CD14-positive monocyte (primary cell): Measurements from ENCODE around the gene DLX4. TPM values are rescaled to one million over a fixed set of nuclear protein-coding genes. Genes with fewer than 3 reads are reported as not detected.
A peak's percentile ranks its signal among the peaks of the same experiment; 100 is the strongest.

Experiments used
- DNase-seq, 3 donors: peaks; one replicate each; pipeline ENCODE4 v3.0.0-alpha.2; 2011 to 2022
- H2AFZ ChIP-seq: 2 replicates; pipeline ENCODE4 v1.6.0; 2012; ENCODE audit warnings: mild to moderate bottlenecking, low read depth, low read length, inconsistent platforms; ENCODE audit not compliant: insufficient read depth, poor library complexity, severe bottlenecking
- H3K27ac ChIP-seq, 2 donors: 1 replicate in 1 of 2; 2 replicates in 1 of 2; pipeline ENCODE4 v1.5.1; 2012 to 2013; ENCODE audit warnings: low read length in 2 of 2, control low read depth in 1 of 2, inconsistent platforms in 1 of 2, low read depth in 1 of 2, mild to moderate bottlenecking in 1 of 2
- H3K27me3 ChIP-seq, 2 donors: one replicate each; pipeline versions ENCODE4 v1.6.0 to v1.6.1; 2011 to 2013; ENCODE audit warnings: low read length in 2 of 2; ENCODE audit not compliant: control insufficient read depth in 2 of 2, insufficient read depth in 2 of 2
- H3K36me3 ChIP-seq, 2 donors: replicated peaks in 1 of 2; 1 replicate in 1 of 2; 2 replicates in 1 of 2; pipeline versions ENCODE4 v1.5.1 to v1.6.1; 2012 to 2013; ENCODE audit warnings: low read length in 2 of 2, control low read depth in 1 of 2, inconsistent platforms in 1 of 2, mild to moderate bottlenecking in 1 of 2; ENCODE audit not compliant: insufficient read depth in 2 of 2, control insufficient read depth in 1 of 2
- H3K4me1 ChIP-seq, 2 donors: 1 replicate in 1 of 2; 2 replicates in 1 of 2; pipeline versions ENCODE4 v1.5.1 to v1.6.1; 2012 to 2013; ENCODE audit warnings: low read length in 2 of 2, control low read depth in 1 of 2, inconsistent platforms in 1 of 2, mild to moderate bottlenecking in 1 of 2, moderate library complexity in 1 of 2; ENCODE audit not compliant: insufficient read depth in 2 of 2, control insufficient read depth in 1 of 2
- H3K4me2 ChIP-seq: replicated peaks from 2 replicates; pipeline ENCODE3; 2012; ENCODE audit warnings: low read length, moderate library complexity, mild to moderate bottlenecking; ENCODE audit not compliant: poor library complexity, severe bottlenecking; ENCODE audit errors: extremely low read depth
- H3K4me3 ChIP-seq, 3 experiments: fragments of 200-600 bp in 1 of 3; sonication (generic) in 1 of 3; replicated peaks in 1 of 3; 1 replicate in 2 of 3; 2 replicates in 1 of 3; pipeline ENCODE4 v1.5.1; 2011 to 2013; ENCODE audit warnings: low read length in 3 of 3, mild to moderate bottlenecking in 3 of 3, control low read depth in 2 of 3, low read depth in 2 of 3, inconsistent platforms in 1 of 3, moderate library complexity in 1 of 3
- H3K79me2 ChIP-seq: 2 replicates; pipeline ENCODE4 v1.6.0; 2012; ENCODE audit warnings: mild to moderate bottlenecking, control low read depth, inconsistent platforms, low read length, moderate library complexity; ENCODE audit not compliant: insufficient read depth
- H3K9ac ChIP-seq: 2 replicates; pipeline ENCODE4 v1.6.0; 2017; ENCODE audit warnings: low read length, mild to moderate bottlenecking; ENCODE audit not compliant: insufficient read depth, poor library complexity, severe bottlenecking
- H3K9me3 ChIP-seq, 2 donors: replicated peaks in 1 of 2; 1 replicate in 1 of 2; 2 replicates in 1 of 2; pipeline versions ENCODE4 v1.5.1 to v1.6.1; 2012 to 2013; ENCODE audit warnings: low read length in 2 of 2, control low read depth in 1 of 2; ENCODE audit not compliant: control insufficient read depth in 1 of 2, insufficient read depth in 1 of 2
- H4K20me1 ChIP-seq: 2 replicates; pipeline ENCODE4 v1.6.0; 2012; ENCODE audit warnings: mild to moderate bottlenecking, low read length, control low read depth, moderate library complexity; ENCODE audit not compliant: insufficient read depth
- H3K27ac Mint-ChIP-seq, 7 donors: one replicate each; pipeline ENCODE4 v1.8.0; 2020; ENCODE audit warnings: mild to moderate bottlenecking in 7 of 7, mixed read lengths in 7 of 7, moderate library complexity in 6 of 7, inconsistent platforms in 2 of 7
- H3K27me3 Mint-ChIP-seq, 3 donors: one replicate each; pipeline ENCODE4 v1.8.0; 2021 to 2022; ENCODE audit warnings: low read depth in 3 of 3, mild to moderate bottlenecking in 3 of 3, mixed read lengths in 3 of 3, moderate library complexity in 3 of 3, inconsistent platforms in 1 of 3
- H3K36me3 Mint-ChIP-seq, 2 donors: one replicate each; pipeline ENCODE4 v1.8.0; 2020; ENCODE audit warnings: mixed read lengths in 2 of 2, inconsistent platforms in 1 of 2, mild to moderate bottlenecking in 1 of 2
- H3K4me1 Mint-ChIP-seq: one replicate; pipeline ENCODE4 v1.8.0; 2020; ENCODE audit warnings: mild to moderate bottlenecking, mixed read lengths
- H3K4me3 Mint-ChIP-seq, 2 donors: one replicate each; pipeline ENCODE4 v1.8.0; 2020; ENCODE audit warnings: mild to moderate bottlenecking in 2 of 2, mixed read lengths in 2 of 2, moderate library complexity in 1 of 2
- H3K9me3 Mint-ChIP-seq, 7 donors: one replicate each; pipeline ENCODE4 v1.8.0; 2020 to 2022; ENCODE audit warnings: mixed read lengths in 7 of 7, mild to moderate bottlenecking in 6 of 7, moderate library complexity in 6 of 7, inconsistent platforms in 2 of 7
- WGBS: methylation state at CpG from one replicate; pipeline ENCODE4 v1.1.5; 2013; ENCODE audit warnings: missing lambda C conversion rate; ENCODE audit not compliant: insufficient coverage; 5-methylcytosine and 5-hydroxymethylcytosine counted together
- intact Hi-C, 2 donors: fragments of 100-400 bp; cut with micrococcal nuclease; formaldehyde crosslinking; loops; one replicate each; pipeline versions ENCODE4 v1.15.0 to v1.15.1; 2023
- polyA plus RNA-seq, 3 donors: library from polyadenylated mRNA; depleted of rRNA in 1 of 3; unstranded in 2 of 3; stranded (reverse) in 1 of 3; fragments of 300-500 nt in 2 of 3; fragments of >200 nt in 1 of 3; fragmentation: Illumina TruSeq in 2 of 3; gene quantifications; 1 replicate in 2 of 3; 2 replicates in 1 of 3; pipeline ENCODE4 v1.2.3, GENCODE V29; 2012 to 2021
- TF ChIP-seq, protein P1 (sequence below): fragments of 200-600 bp; IDR thresholded peaks from one replicate; pipeline ENCODE4 v1.8.0; 2022; ENCODE audit warnings: antibody characterized with exemption, mild to moderate bottlenecking

Gene DLX4
- polyA plus RNA-seq, 3 donors = 0.20 to 3.5 TPM; not detected in 1

DNA sequence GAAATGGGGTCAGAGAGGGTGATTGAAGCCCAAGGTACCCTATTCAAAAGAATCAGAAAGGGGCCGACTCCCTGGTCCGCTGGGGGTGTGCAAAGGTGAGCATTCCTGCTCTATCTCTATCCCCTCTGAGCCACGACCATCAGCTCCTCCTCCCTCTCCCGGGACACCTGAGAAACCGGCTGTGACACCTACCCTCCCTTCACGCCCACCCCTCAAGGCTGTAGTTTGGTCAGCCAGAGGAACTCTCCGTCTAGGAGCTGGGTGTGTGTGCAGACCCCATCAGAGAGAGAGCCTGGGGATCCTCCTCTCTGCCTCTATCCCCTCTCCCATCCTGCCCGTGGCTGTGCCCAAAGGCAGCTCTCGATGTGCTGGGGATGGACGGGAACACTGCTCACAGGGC is 27.6 kb upstream of the DLX4 start:
- no peaks in the 10 kb centered on the region for H3K79me2 ChIP-seq
- no peaks in the 10 kb centered on the region for H3K36me3 ChIP-seq
- H3K4me2 ChIP-seq = no peak overlapping the region
- intact Hi-C loops = no loop called here
- Mint-ChIP-seq H3K27ac (no peak overlapping the region), H3K36me3 (no peaks in the 10 kb centered on the region), H3K4me3 (peak overlapping the region in 1 of 2 donors; percentile 60), H3K27me3 (peaks cover 37 to 52% (median 51%) of the 10 kb centered on the region in 3 donors), H3K9me3 (peaks cover 0 to 4% (median 0%) of the 10 kb centered on the region in 7 donors), H3K4me1 (peaks cover 23% of the 10 kb centered on the region)
- H3K9me3 ChIP-seq = no peaks in the 10 kb centered on the region
- peaks cover 0 to 37% of the 10 kb centered on the region in 2 donors for H3K27me3 ChIP-seq
- no peak overlapping the region for H3K4me3 ChIP-seq
- TF ChIP-seq, protein P1, sequence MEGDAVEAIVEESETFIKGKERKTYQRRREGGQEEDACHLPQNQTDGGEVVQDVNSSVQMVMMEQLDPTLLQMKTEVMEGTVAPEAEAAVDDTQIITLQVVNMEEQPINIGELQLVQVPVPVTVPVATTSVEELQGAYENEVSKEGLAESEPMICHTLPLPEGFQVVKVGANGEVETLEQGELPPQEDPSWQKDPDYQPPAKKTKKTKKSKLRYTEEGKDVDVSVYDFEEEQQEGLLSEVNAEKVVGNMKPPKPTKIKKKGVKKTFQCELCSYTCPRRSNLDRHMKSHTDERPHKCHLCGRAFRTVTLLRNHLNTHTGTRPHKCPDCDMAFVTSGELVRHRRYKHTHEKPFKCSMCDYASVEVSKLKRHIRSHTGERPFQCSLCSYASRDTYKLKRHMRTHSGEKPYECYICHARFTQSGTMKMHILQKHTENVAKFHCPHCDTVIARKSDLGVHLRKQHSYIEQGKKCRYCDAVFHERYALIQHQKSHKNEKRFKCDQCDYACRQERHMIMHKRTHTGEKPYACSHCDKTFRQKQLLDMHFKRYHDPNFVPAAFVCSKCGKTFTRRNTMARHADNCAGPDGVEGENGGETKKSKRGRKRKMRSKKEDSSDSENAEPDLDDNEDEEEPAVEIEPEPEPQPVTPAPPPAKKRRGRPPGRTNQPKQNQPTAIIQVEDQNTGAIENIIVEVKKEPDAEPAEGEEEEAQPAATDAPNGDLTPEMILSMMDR = no peak
- no peak for DNase-seq
- no peak overlapping the region for H3K9ac ChIP-seq
- WGBS = 91% methylated on average over 9 of the region's 10 CpGs
- no peak overlapping the region for H2AFZ ChIP-seq
- H3K4me1 ChIP-seq = peaks cover 22 to 24% of the 10 kb centered on the region in 2 donors
- H3K27ac ChIP-seq = no peak overlapping the region
- H4K20me1 ChIP-seq = no peaks in the 10 kb centered on the region

DNA sequence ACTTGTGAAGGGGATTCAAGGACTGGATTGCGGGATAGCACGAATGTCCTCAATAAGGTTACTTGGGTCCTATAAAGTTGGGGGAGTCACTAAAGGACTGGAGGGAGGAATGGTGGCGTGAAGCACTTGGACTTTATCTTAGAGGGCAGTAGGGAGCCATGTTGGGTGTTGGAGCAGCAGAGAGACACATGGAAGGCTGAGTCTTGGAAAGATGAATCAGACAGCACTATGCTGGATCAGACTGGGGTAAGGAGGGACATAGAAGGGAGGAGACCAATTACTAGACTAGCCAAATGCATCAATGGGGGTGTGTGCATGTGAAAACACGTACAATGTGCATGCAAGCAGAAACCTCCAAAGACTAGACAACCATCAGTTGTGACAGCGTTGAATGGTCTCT is 26.0 kb upstream of the DLX4 start:
- H3K27me3 ChIP-seq = peaks cover 0 to 40% of the 10 kb centered on the region in 2 donors
- no peak overlapping the region for H3K4me3 Mint-ChIP-seq
- H2AFZ ChIP-seq = no peak overlapping the region
- no peaks in the 10 kb centered on the region for H3K36me3 ChIP-seq
- peaks cover 22 to 24% of the 10 kb centered on the region in 2 donors for H3K4me1 ChIP-seq
- peaks cover 38 to 55% (median 50%) of the 10 kb centered on the region in 3 donors for H3K27me3 Mint-ChIP-seq
- TF ChIP-seq, protein P1 = no peak
- 100% methylated on average over 3 of the region's 5 CpGs for WGBS
- no peak overlapping the region for H3K27ac ChIP-seq
- no peak for DNase-seq
- no peak overlapping the region for H3K27ac Mint-ChIP-seq
- H3K4me2 ChIP-seq = no peak overlapping the region
- H3K4me1 Mint-ChIP-seq = peaks cover 23% of the 10 kb centered on the region
- no peaks in the 10 kb centered on the region for H3K9me3 ChIP-seq
- no peaks in the 10 kb centered on the region for H3K36me3 Mint-ChIP-seq
- intact Hi-C loops = no loop called here
- H4K20me1 ChIP-seq = no peaks in the 10 kb centered on the region
- peaks cover 0 to 4% (median 0%) of the 10 kb centered on the region in 7 donors for H3K9me3 Mint-ChIP-seq
- H3K79me2 ChIP-seq = no peaks in the 10 kb centered on the region
- no peak overlapping the region for H3K9ac ChIP-seq
- no peak overlapping the region for H3K4me3 ChIP-seq
